GM12872 (cell line): ENCODE measurements around the gene RABEP2.

Experiments
- TF ChIP-seq, protein P1 (sequence below): IDR thresholded peaks from 3 replicates; pipeline ENCODE4 v1.5.1; 2011; ENCODE audit warnings: low read depth, mild to moderate bottlenecking, low read length, moderate library complexity; ENCODE audit not compliant: insufficient read depth

Gene RABEP2

DNA sequence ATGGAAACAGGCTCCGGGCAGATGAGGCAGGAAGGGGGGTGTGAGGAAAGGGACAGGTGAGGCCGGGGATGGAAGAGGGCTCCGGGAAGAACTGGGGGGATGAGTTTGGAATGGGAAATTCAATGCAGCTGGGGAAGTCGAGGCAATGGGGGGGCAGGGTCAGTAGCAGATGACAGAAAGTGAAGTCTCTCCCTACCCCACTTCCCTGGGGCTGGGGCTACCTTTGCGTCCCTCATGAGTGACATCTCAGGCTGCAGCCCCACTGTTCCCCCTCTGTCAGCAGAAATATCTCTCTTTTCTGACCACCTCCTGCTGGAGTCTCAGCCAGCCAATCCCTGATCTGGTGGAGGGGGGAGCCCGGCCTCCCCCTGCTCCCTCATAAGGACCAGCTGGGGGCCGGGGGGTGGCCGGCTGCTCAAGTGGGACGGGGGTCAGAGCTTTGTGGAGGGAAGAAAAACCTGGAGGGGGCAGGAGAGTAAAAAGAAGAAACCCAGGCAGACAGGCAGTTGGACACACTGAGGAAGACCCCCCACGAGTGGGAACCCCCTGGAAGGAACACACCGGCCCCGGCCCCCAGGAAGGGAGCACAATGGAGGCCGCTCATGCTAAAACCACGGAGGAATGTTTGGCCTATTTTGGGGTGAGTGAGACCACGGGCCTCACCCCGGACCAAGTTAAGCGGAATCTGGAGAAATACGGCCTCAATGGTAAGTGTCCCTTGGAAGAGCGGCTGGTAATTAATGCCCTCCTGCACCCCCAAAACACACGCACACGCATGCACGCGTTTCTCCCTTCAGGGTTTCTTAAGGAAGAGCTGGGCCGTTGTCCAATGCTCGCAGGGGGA, 46.7 kb downstream of the RABEP2 start, which contains the start of gene ATP2A1:
ATP2A1 (plus strand) TSS at position 406 of the 844 bp plus-strand sequence; CDS start at position 590, 184 bp downstream.
- TF ChIP-seq, protein P1, sequence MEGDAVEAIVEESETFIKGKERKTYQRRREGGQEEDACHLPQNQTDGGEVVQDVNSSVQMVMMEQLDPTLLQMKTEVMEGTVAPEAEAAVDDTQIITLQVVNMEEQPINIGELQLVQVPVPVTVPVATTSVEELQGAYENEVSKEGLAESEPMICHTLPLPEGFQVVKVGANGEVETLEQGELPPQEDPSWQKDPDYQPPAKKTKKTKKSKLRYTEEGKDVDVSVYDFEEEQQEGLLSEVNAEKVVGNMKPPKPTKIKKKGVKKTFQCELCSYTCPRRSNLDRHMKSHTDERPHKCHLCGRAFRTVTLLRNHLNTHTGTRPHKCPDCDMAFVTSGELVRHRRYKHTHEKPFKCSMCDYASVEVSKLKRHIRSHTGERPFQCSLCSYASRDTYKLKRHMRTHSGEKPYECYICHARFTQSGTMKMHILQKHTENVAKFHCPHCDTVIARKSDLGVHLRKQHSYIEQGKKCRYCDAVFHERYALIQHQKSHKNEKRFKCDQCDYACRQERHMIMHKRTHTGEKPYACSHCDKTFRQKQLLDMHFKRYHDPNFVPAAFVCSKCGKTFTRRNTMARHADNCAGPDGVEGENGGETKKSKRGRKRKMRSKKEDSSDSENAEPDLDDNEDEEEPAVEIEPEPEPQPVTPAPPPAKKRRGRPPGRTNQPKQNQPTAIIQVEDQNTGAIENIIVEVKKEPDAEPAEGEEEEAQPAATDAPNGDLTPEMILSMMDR, result no peak

DNA sequence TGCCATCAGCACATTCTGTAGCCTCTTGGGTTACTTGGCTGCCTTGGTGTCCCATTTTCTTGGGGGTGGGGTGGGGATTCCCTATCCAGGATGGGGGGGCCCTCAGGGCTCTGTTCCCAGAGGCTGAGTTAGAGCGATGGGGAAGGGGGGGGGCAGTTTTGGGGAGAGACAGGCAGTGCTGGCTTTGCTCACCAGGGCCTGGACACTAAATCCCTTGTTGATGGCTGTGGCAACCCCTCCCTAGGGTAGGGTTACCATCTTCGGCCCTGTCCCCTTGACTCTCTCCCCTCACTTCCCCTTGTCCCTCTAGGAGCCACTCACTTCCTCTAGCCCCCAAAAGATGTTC, 47.4 kb downstream of the RABEP2 start:
- TF ChIP-seq, protein P1, result no peak

DNA sequence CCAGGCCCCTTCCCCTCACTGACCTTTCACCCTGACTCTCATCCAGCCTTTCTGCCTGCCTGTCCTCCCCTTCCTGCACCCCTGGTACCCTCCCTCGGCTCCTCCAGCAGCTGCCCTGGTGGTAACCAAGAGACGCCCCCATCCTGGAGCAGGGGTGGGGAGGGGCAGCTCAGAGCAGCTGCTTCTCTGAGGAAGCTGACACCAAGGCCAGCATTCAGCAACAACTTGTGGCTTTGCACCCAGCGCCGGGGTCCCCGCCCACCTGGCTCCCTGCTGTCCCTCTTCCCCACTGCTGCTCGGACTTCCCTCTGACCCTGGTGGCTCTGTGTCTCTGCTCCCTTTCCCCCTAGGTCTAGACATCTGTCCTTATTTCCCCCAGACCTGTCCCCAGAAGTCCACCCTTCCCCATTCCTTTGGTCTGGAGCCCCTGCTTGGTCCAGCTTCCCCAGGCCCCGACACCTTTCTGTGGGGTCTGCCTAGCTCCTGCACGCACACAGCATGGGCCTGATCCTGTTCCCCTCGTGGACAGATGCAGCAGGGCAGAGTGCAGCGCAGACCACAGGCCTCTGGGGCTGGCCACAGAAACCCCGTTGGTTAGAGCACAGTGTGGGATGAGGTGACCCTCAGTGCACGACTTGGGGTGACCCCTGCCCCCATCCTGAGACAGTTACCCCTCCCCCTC, 47.9 kb downstream of the RABEP2 start:
- TF ChIP-seq, protein P1, result no peak

- TF ChIP-seq, protein P1, result no peak
Measured at GRCh38 chr16:28876019-28876659, 48.9 kb downstream of the RABEP2 start.

GRCh38 chr16:28875134-28876018, 49.7 kb downstream of the RABEP2 start:
- TF ChIP-seq, protein P1, result no peak

DNA sequence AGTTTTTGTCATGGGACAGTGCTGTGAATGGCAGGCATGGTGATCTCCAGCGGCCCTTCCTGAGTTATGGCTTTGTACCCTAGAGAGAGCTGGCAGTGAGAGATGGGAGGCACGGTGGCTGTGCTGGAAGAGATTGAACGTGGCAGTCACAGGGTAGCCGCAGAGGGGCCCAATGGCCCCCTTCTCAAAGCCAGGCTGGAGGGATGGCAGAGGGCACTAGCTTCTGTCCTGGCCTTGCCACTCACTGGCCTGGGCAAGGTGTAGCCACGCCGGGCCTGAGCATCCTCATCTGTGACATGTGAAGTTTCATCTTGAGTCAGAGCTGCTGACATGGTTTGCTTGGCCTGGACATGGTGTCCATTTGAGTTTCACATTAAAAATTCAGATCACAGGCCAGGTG, 50.6 kb downstream of the RABEP2 start:
- TF ChIP-seq, protein P1, result no peak
